GM21717 (cell line): ENCODE measurements around the gene TMEM131L.
"Not testable (repeated sequence)": the region's sequence is repeated elsewhere in the genome, so short reads cannot be mapped to it uniquely, and the experiment has no call there.

ENCODE experiments used
- ATAC-seq: cut with Tn5 transposase; IDR thresholded peaks from one replicate; pipeline ENCODE4 v1.9.1; 2021; ENCODE audit warnings: mild to moderate bottlenecking, moderate library complexity; ENCODE audit not compliant: unreplicated experiment

The TMEM131L gene

DNA sequence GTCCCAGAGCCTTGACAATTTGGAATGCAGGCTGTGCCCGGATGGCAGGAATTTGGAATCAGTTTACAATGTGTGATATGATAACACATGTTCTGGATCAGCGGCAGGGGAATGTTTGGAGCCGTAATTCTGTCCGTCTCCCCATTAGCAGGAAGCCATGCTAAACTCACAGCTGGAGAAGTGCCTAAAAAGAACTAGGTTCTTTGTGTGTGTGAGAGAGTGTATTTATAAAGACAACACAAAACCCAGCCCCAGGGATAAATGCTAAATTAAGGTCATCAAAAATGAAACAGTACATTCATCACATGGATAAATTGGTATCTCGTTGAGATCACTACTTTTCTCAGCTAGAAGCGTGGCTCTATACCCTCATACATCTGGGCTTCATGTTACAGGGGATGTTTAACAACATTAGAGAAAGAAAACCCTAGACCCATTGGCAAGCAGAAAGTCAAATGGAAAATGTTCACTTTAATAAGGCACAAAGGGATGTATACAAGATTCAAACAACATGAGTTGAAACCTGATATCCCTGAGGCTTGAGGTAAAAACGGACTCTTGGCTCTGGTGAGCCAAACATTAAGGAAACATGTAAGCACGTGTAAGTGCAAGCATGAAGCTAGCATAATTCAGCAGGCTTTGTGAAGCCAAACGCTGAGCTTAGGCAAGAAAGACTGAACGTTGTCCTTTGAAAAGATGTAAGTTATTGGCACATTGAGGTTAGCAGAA, 18.0 kb upstream of the TMEM131L start:
- no peak for ATAC-seq

DNA sequence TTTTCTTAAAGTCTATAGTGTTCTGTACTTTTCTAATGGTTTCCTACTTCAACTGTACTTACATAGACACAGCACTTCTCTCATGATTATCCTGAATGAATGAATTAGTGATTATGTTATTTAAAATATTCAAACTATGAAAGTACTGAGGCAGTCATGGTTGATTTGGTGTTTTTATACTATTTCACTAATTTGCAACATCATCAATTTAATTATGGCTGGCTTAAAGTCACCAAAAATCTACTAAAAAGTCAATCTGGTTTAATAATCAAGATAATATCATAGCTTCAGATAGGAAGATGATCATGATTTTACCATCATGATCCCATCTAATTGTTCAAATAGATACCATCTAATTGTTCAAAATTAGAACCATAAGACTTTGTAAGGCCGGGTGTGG, 16.8 kb upstream of the TMEM131L start:
- ATAC-seq, result no peak

- no peak for ATAC-seq
These were observed 15.6 kb upstream of the TMEM131L start for GRCh38 chr4:153450544-153450917.

GRCh38 chr4:153451145-153451544, 15.0 kb upstream of the TMEM131L start:
- not testable (repeated sequence) for ATAC-seq

DNA sequence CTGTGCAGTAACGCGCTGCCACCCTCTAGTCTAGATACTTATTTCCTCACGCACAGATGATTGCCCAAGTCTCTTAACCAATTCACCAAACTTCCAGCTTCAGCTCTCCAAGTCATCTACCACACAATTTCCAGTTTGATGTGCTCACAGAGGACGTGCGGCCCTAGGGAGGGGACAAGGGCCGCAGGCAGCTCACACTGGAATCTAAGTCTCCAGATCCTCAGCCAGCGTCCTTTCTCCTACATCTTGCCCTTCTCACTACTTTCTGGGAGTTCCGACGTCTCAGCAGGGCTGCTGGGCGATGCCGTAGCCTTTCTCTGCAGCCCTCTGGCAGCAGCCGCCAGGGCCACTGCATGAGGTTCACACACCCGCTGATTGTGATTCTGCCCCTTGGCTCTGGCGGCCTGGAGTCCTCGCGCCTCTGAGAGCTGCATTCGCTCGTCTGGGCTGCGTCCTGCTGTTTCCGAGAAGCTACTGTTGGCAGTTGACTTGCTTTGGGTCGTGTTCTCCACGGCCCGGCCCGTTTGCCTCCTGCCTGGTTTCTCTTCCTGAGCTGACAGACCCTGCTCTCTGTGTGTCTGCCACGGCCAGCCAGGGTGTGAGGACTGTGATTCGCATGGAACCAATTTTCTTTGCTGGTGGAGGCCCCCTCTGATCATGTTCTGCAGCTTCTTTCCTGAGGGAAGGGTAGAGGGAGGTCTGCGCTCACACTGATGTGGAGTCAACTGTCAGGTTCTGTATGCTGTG, 14.1 kb upstream of the TMEM131L start:
- ATAC-seq, result no peak

DNA sequence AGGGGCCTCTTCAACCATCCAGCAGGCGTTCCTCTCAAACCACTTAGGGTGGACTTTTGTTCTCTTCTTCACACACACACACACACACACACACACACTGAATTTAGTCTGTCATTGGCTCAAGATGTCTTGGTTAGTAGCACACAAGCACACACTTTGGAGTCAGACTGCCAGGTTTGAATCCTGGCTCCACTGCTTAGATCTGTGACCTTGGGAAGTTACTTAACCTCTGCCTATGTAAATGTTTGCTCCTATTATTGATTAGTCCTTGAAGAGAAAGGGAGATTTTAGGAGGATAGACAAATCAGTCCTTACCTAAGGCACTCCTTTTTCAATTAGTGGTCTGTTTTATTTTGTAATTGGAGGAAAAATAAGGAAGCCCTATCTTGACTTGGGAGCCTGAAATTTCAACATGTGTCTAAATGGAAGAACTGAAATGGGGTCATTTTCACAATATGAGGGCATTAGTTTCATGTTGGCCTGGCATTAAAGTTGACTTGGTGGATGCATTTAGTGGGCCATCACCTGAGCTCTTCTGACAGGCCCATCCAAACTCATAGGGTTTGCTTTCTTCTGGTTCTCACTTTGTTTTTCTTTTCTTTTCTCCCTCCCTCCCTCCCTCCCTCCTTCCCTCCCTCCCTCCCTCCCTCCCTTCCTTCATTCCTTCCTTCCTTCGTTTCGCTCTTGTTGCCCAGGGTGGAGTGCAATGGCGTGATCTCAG, 13.3 kb upstream of the TMEM131L start:
- no peak for ATAC-seq

- no peak for ATAC-seq
These were observed 12.8 kb upstream of the TMEM131L start for GRCh38 chr4:153453402-153453801.

- ATAC-seq, result no peak
These were observed 7.2 kb upstream of the TMEM131L start for GRCh38 chr4:153458969-153459368.

- ATAC-seq, result not testable (repeated sequence)
These were observed 4.6 kb upstream of the TMEM131L start for GRCh38 chr4:153461549-153461948.

- no peak for ATAC-seq
These were observed 2.1 kb upstream of the TMEM131L start for GRCh38 chr4:153464068-153464467.

DNA sequence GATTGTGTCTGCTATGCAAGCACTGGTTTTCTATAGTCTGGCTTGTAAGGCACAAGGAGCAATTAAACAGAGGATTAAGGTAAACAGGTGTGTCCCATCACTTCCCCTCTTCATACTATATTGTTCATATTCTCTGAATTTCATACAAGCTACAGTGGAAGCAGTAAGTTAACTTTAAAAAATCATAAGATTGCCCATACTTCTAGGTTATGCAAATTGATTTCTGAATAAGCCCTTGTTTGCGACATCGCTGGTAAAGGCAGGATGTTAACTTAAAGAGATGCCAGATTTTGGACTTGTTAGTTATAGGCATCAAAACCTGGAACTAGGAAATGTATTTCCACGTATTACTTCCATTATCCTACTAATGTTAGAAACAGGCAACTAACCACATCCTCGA, 1.0 kb upstream of the TMEM131L start:
- ATAC-seq, result no peak

- ATAC-seq, result no peak
These were observed 512 bp upstream of the TMEM131L start for GRCh38 chr4:153465615-153466080.

GRCh38 chr4:153466949-153467896, 1.1 kb downstream of the TMEM131L start:
- peak; percentile 61 for ATAC-seq

- no peak for ATAC-seq
These were observed 1.7 kb downstream of the TMEM131L start for GRCh38 chr4:153467897-153468262.

DNA sequence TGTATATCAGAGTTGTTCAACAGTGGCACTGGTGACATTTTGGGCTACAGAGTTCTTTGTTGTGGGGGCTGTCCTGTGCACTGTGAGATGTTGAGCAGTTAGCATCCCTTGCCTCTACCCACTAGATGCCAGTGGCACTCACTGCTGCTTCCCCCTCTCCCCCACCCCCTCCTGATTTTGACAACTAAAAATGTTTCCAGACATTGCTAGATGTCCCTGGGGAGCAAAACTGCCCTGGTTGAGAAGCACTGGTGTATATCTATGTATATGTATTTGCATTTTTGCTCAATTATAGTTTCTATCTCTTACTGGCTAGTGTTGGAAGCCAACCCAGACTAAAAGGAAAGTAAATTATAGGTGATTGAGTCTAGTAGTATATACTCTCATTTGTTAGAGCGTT, 2.4 kb downstream of the TMEM131L start:
- peak; percentile 10 for ATAC-seq

GRCh38 chr4:153469031-153469430, 2.9 kb downstream of the TMEM131L start:
- ATAC-seq, result no peak

- not testable (repeated sequence) for ATAC-seq
These were observed 5.0 kb downstream of the TMEM131L start for GRCh38 chr4:153471071-153471697.

DNA sequence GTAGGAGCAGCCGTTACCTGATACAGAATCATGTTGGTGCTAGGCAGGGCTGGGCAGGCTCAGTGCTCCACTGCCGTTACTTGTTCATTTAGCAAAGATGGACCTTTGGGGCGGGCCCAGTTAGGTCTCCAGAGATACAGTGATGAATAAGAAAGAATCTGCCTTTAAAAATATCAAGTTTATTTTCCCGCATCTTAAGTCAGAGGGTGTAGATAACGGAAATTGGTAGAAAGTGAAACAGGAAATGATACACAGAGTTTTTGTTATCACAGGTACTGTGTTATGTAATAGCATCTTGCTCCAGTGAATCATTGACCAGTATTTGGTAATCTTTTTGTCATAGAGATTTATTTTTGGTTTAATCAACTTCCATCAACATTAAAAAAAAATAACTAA, 5.5 kb downstream of the TMEM131L start:
- no peak for ATAC-seq

- ATAC-seq, result peak; percentile 49
These were observed 6.2 kb downstream of the TMEM131L start for GRCh38 chr4:153472122-153473037.
